OCI-LY1 (cell line): Measurements from ENCODE around the gene IGSF3.
"Not testable (repeated sequence)": the region's sequence is repeated elsewhere in the genome, so short reads cannot be mapped to it uniquely, and the experiment has no call there.

Experiments used
- H2AFZ ChIP-seq: fragments of 200-600 bp; sonication (generic), shearing (Covaris generic); 2 replicates; pipeline ENCODE4 v1.6.0; 2014; ENCODE audit warnings: antibody characterized with exemption, mild to moderate bottlenecking, low read length
- H3F3A ChIP-seq: fragments of 200-600 bp; sonication (generic), shearing (Covaris generic); 2 replicates; pipeline ENCODE4 v1.6.0; 2014; ENCODE audit warnings: mild to moderate bottlenecking, antibody characterized with exemption, low read length, moderate library complexity; ENCODE audit not compliant: insufficient read depth
- H3K27ac ChIP-seq: fragments of 200-600 bp; sonication (generic); 2 replicates; pipeline ENCODE4 v1.5.1; 2014; ENCODE audit warnings: low read length, mixed run types, mild to moderate bottlenecking, low read depth; ENCODE audit not compliant: poor library complexity, severe bottlenecking
- H3K27me3 ChIP-seq: fragments of 200-600 bp; sonication (generic); 2 replicates; pipeline ENCODE4 v1.6.0; 2014; ENCODE audit warnings: antibody characterized with exemption, mild to moderate bottlenecking, low read length, moderate library complexity; ENCODE audit not compliant: insufficient read depth
- H3K36me3 ChIP-seq: fragments of 200-600 bp; sonication (generic); 2 replicates; pipeline ENCODE4 v1.6.1; 2014; ENCODE audit warnings: mild to moderate bottlenecking, antibody characterized with exemption, low read length, moderate library complexity, mixed read lengths; ENCODE audit not compliant: insufficient read depth
- H3K4me1 ChIP-seq: fragments of 200-600 bp; sonication (generic); 2 replicates; pipeline ENCODE4 v1.5.1; 2014; ENCODE audit warnings: mild to moderate bottlenecking, low read length, moderate library complexity; ENCODE audit not compliant: insufficient read depth, severe bottlenecking
- H3K4me2 ChIP-seq: fragments of 200-600 bp; sonication (generic), shearing (Covaris generic); 2 replicates; pipeline ENCODE4 v1.6.1; 2014; ENCODE audit warnings: low read length
- H3K4me3 ChIP-seq: fragments of 200-600 bp; sonication (generic); 2 replicates; pipeline ENCODE4 v1.5.1; 2014; ENCODE audit warnings: low read length, low read depth, mild to moderate bottlenecking, mixed read lengths; ENCODE audit not compliant: poor library complexity, severe bottlenecking
- H3K79me2 ChIP-seq: fragments of 200-600 bp; shearing (Covaris generic); 2 replicates; pipeline ENCODE4 v1.6.1; 2016; ENCODE audit warnings: mixed run types, low read length, mixed read lengths; ENCODE audit not compliant: insufficient read depth
- H3K9ac ChIP-seq: fragments of 200-600 bp; sonication (generic), shearing (Covaris generic); 2 replicates; pipeline ENCODE4 v1.6.1; 2014; ENCODE audit warnings: mild to moderate bottlenecking, low read length, mixed read lengths
- H3K9me2 ChIP-seq: fragments of 200-600 bp; sonication (generic), shearing (Covaris generic); 2 replicates; pipeline ENCODE4 v1.6.1; 2014; ENCODE audit warnings: low read depth, mild to moderate bottlenecking, low read length, mixed read lengths
- H3K9me3 ChIP-seq: fragments of 200-600 bp; shearing (Covaris generic); 2 replicates; pipeline ENCODE4 v1.6.1; 2014; ENCODE audit warnings: low read length, mixed read lengths
- H4K20me1 ChIP-seq: fragments of 200-600 bp; sonication (generic), shearing (Covaris generic); 2 replicates; pipeline ENCODE4 v1.6.0; 2016; ENCODE audit warnings: mild to moderate bottlenecking, low read length; ENCODE audit not compliant: insufficient read depth
- EZH2 ChIP-seq: fragments of 200-600 bp; sonication (generic), shearing (Covaris generic); IDR thresholded peaks from 2 replicates; pipeline ENCODE4 v1.8.0; 2017; ENCODE audit warnings: borderline replicate concordance, mixed run types, mild to moderate bottlenecking, antibody characterized with exemption, low read length, moderate library complexity, mixed read lengths
- TF ChIP-seq, protein P1 (sequence below): fragments of 200-600 bp; sonication (generic), shearing (Covaris generic); IDR thresholded peaks from 2 replicates; pipeline ENCODE4 v1.5.1; 2017; ENCODE audit warnings: mild to moderate bottlenecking, antibody characterized with exemption, low read length, moderate library complexity, mixed read lengths

The IGSF3 gene

DNA sequence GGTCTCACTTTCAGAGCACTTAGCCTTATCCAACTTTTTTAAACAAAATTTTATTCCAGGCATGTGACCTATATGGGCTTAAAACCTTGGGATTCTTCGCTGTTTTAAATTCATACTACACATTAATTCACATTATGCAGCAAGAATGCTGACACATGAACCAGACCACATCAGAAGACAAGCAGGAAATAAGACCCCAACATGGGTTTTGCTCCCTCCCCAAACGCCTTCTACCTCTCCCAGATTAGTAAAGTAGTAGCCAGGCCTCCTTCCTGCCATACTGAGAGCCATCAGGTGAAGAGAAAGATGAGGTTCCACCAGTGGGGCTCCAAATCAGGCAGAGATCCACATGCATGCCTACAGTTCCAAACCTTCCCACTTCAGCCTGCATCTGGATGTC, 3.7 kb downstream of the IGSF3 start:
- H3K4me1 ChIP-seq = peaks cover 7% of the 10 kb centered on the region
- no peak for TF ChIP-seq EZH2
- TF ChIP-seq, protein P1, sequence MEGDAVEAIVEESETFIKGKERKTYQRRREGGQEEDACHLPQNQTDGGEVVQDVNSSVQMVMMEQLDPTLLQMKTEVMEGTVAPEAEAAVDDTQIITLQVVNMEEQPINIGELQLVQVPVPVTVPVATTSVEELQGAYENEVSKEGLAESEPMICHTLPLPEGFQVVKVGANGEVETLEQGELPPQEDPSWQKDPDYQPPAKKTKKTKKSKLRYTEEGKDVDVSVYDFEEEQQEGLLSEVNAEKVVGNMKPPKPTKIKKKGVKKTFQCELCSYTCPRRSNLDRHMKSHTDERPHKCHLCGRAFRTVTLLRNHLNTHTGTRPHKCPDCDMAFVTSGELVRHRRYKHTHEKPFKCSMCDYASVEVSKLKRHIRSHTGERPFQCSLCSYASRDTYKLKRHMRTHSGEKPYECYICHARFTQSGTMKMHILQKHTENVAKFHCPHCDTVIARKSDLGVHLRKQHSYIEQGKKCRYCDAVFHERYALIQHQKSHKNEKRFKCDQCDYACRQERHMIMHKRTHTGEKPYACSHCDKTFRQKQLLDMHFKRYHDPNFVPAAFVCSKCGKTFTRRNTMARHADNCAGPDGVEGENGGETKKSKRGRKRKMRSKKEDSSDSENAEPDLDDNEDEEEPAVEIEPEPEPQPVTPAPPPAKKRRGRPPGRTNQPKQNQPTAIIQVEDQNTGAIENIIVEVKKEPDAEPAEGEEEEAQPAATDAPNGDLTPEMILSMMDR = no peak
- no peak overlapping the region for H3K4me3 ChIP-seq
- H3K9ac ChIP-seq = no peak overlapping the region
- no peaks in the 10 kb centered on the region for H3K79me2 ChIP-seq
- H3K36me3 ChIP-seq = no peaks in the 10 kb centered on the region
- no peaks in the 10 kb centered on the region for H3K9me3 ChIP-seq
- no peak overlapping the region for H2AFZ ChIP-seq
- H3K27me3 ChIP-seq = no peaks in the 10 kb centered on the region; the same call in 1 of the 2 replicates
- no peak overlapping the region for H3K4me2 ChIP-seq
- H3K9me2 ChIP-seq = no peaks in the 10 kb centered on the region
- no peak overlapping the region for H3K27ac ChIP-seq
- H3F3A ChIP-seq = no peaks in the 10 kb centered on the region
- no peaks in the 10 kb centered on the region for H4K20me1 ChIP-seq

DNA sequence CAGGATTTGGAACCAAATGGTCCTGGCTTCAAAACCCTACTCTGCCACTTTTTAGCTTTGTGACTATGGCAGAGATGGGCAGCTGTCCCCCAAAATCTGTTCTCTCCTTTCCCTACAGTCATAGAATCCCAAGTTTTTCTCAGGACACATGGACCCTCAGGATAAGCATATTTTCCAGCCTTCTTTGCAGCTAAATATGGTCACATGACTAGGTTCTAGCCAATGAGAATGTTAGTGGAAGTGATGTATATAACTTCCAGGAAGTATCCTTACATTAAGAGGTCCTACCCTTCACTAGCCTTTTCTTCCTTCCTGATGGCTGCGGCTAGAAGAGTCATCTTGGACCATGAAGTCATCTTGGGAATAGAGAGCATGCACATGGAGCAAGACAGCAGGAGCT, 5.9 kb downstream of the IGSF3 start:
- Histone ChIP-seq H3K9me3 (no peaks in the 10 kb centered on the region), H3K9ac (no peak overlapping the region), H3K36me3 (no peaks in the 10 kb centered on the region), H3K27ac (no peak overlapping the region), H4K20me1 (no peaks in the 10 kb centered on the region), H3F3A (no peaks in the 10 kb centered on the region), H3K79me2 (no peaks in the 10 kb centered on the region), H3K9me2 (no peaks in the 10 kb centered on the region), H3K27me3 (no peaks in the 10 kb centered on the region), H3K4me3 (no peak overlapping the region), H3K4me1 (peaks cover 1% of the 10 kb centered on the region), H3K4me2 (no peak overlapping the region), H2AFZ (no peak overlapping the region)
- TF ChIP-seq, protein P1 = no peak
- TF ChIP-seq EZH2 = no peak

DNA sequence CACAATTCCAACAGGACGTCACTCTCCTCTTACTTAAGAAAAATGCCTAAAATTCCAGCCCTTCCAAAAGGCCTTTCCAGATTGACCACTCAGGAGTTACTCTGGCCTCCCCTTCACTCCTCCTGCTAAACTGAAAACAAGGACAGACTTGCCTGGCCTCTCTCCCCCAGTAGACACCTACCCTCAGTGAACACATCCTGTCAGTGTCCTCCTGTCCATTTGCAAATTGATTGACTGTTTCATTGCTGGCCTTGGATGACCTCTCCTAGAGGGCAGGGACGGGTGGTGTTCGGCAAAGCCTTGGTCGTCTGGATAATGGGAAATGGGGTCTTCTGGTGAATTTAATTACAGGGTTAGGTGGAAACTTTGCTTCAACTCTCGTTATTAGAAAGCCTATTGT, 8.9 kb downstream of the IGSF3 start:
- H3F3A ChIP-seq, H3K27me3 ChIP-seq, H3K36me3 ChIP-seq, H3K4me2 ChIP-seq, H3K9me3 ChIP-seq, H3K4me3 ChIP-seq, H2AFZ ChIP-seq, H3K4me1 ChIP-seq, H3K9me2 ChIP-seq, H3K79me2 ChIP-seq, H4K20me1 ChIP-seq, H3K9ac ChIP-seq, H3K27ac ChIP-seq: not testable (repeated sequence)

DNA sequence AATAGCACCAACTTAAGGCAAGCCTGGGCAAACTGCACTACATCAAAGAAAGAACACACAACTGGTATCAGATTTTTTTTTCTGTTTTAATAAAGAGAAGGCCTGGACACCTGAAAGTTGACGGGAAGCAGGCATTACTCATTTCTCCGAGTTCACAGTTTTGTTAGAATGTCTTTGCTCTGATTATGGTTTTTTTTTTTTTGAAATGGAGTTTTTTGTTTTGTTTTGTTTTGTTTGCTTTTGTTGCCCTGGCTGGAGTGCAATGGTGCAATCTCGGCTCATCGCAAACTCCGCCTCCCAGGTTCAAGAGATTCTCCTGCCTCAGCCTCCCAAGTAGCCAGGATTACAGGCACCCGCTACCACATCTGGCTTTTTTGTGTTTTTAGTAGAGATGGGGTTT, 9.7 kb downstream of the IGSF3 start:
- H3F3A ChIP-seq, H3K9me2 ChIP-seq, H3K4me1 ChIP-seq, H3K36me3 ChIP-seq, H4K20me1 ChIP-seq, H3K4me3 ChIP-seq, H3K9me3 ChIP-seq, H3K27me3 ChIP-seq, H3K79me2 ChIP-seq, H3K4me2 ChIP-seq, H3K9ac ChIP-seq, H3K27ac ChIP-seq, H2AFZ ChIP-seq: not testable (repeated sequence)
